Measurements from ENCODE around the gene OR5AR1. TPM values are rescaled to one million over a fixed set of nuclear protein-coding genes. Genes with fewer than 3 reads are reported as not detected.

OR5AR1 gene
- total RNA-seq, 1 experiment from 2014 or later, result not detected

- Histone ChIP-seq H3K4me2 (ENCODE audit: insufficient read depth, insufficient read length, low read length) (no peak overlapping the region), H3K14ac (ENCODE audit: insufficient read depth, low read length) (no peak overlapping the region), H3K27me3 (ENCODE audit: insufficient read depth, low read length) (no peaks in the 10 kb centered on the region), H3K9ac (ENCODE audit: extremely low read depth, insufficient read length, low read length) (no peak overlapping the region), H3K56ac (ENCODE audit: insufficient read length, low read depth, low read length) (no peak overlapping the region), H3K4ac (ENCODE audit: low read depth, low read length) (no peak overlapping the region), H3K27ac (ENCODE audit: insufficient read length, low read depth, low read length) (no peak overlapping the region), H4K91ac (ENCODE audit: insufficient read length, low read depth, low read length) (no peak overlapping the region), H3K23me2 (ENCODE audit: insufficient read length, low read depth, low read length, poor library complexity, severe bottlenecking) (no peaks in the 10 kb centered on the region), H2AFZ (ENCODE audit: low read length) (no peak overlapping the region), H2BK5ac (ENCODE audit: insufficient read length, low read length) (no peak overlapping the region), H3K23ac (ENCODE audit: insufficient read length, low read depth, low read length) (no peak overlapping the region), H2BK20ac (ENCODE audit: low read depth, low read length, poor library complexity, severe bottlenecking) (no peak overlapping the region), H4K8ac (replicated peaks; ENCODE audit: insufficient read length, low read depth, low read length) (no peak overlapping the region), H2BK12ac (ENCODE audit: insufficient read length, low read depth, low read length) (no peak overlapping the region), H3T11ph (ENCODE audit: low read length) (no peak overlapping the region), H2BK120ac (ENCODE audit: low read depth, low read length, poor library complexity, severe bottlenecking) (no peak overlapping the region), H3K18ac (ENCODE audit: insufficient read length, low read depth, low read length) (no peak overlapping the region), H4K5ac (ENCODE audit: insufficient read length, low read depth, low read length) (no peak overlapping the region), H3K79me2 (ENCODE audit: insufficient read depth, low read length) (no peaks in the 10 kb centered on the region), H3K79me1 (ENCODE audit: insufficient read depth, low read depth, low read length, poor library complexity, severe bottlenecking) (no peaks in the 10 kb centered on the region), H2AK5ac (ENCODE audit: insufficient read length, low read length) (no peak overlapping the region), H2BK15ac (ENCODE audit: low read depth, low read length) (no peak overlapping the region), H3K9me3 (ENCODE audit: control insufficient read depth, low read depth, low read length) (no peaks in the 10 kb centered on the region), H3K4me1 (ENCODE audit: insufficient read depth, low read length) (no peaks in the 10 kb centered on the region), H4K20me1 (ENCODE audit: control insufficient read depth, insufficient read depth, insufficient read length) (no peaks in the 10 kb centered on the region)
- no CpG with 5 or more reads among the region's 2 CpGs for WGBS (ENCODE audit: extremely low coverage, insufficient read length, low lambda C conversion rate)
- Mint-ChIP-seq H3K4me3 (no peak overlapping the region), H3K27ac (no peak overlapping the region), H3K36me3 (ENCODE audit: insufficient read depth in 1 of 3, low read depth in 3 of 3) (no peaks in the 10 kb centered on the region), H3K9me3 (no peaks in the 10 kb centered on the region), H3K27me3 (ENCODE audit: low read depth) (no peaks in the 10 kb centered on the region; the same call in 1 of the 2 replicates), H3K4me1 (peaks cover 0 to under 1% of the 10 kb centered on the region in 2 experiments; a peak in 1 of 4 replicates)
- TF ChIP-seq, protein P1, sequence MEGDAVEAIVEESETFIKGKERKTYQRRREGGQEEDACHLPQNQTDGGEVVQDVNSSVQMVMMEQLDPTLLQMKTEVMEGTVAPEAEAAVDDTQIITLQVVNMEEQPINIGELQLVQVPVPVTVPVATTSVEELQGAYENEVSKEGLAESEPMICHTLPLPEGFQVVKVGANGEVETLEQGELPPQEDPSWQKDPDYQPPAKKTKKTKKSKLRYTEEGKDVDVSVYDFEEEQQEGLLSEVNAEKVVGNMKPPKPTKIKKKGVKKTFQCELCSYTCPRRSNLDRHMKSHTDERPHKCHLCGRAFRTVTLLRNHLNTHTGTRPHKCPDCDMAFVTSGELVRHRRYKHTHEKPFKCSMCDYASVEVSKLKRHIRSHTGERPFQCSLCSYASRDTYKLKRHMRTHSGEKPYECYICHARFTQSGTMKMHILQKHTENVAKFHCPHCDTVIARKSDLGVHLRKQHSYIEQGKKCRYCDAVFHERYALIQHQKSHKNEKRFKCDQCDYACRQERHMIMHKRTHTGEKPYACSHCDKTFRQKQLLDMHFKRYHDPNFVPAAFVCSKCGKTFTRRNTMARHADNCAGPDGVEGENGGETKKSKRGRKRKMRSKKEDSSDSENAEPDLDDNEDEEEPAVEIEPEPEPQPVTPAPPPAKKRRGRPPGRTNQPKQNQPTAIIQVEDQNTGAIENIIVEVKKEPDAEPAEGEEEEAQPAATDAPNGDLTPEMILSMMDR (conservative IDR thresholded peaks at IDR 0.05), result no peak
- DNase-seq, result no peak
These were observed 31.2 kb upstream of the OR5AR1 start for GRCh38 chr11:56632329-56632728.
